NCI-H2227 (cell line): ENCODE data around the gene EPC1.
A peak's percentile ranks its signal among the peaks of the same experiment; 100 is the strongest.
"Not testable (repeated sequence)": the region's sequence is repeated elsewhere in the genome, so short reads cannot be mapped to it uniquely, and the experiment has no call there.

Experiments used
- DNase-seq: peaks from one replicate; lab custom pipeline; 2025; ENCODE audit not compliant: unreplicated experiment; lab: John Stamatoyannopoulos, UW

The EPC1 gene

GRCh38 chr10:32298075-32298812 is 48.7 kb downstream of the EPC1 start:
- DNase-seq, result no peak

DNA sequence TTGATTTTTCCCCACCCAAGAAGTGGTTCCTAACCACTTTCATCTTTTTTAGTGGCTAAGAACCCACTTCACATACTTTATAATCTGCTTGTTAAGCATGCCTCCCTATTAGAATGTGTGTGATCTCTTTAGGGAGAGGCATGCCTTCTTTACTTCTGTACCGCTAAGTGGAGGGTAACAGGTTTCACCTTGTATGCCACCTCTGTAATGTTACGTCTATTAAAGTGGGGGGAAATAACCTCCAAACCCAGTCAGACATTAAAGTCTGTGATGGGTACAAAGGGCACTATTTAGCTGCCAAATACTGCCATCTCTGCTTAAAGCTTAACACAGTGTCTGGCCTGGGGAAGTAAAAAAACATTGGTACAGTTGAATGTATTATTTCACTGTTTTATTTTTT is 51.9 kb downstream of the EPC1 start:
- DNase-seq, result no peak

DNA sequence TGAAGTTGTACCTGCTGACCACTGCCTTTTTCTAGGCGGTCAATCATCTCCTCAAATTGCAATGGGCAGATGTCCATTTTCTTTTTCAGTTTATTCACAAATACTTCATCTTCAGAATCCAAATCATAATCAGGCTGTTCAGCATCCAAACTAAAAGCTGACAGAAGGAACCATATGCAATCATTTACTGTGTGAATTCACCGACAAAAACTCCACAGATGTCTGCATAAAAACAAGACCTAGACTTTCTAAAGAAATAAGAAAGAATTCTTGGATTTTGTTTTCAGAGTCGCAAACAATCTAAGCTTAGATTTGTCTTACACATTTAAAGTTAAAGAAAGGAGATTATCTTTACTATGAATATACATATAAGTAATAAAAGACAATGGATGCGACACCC is 53.4 kb downstream of the EPC1 start:
- no peak for DNase-seq

- DNase-seq, result no peak
These were observed 67.2 kb downstream of the EPC1 start for GRCh38 chr10:32279795-32280194.

GRCh38 chr10:32273336-32273735 is 73.6 kb downstream of the EPC1 start:
- DNase-seq, result no peak

DNA sequence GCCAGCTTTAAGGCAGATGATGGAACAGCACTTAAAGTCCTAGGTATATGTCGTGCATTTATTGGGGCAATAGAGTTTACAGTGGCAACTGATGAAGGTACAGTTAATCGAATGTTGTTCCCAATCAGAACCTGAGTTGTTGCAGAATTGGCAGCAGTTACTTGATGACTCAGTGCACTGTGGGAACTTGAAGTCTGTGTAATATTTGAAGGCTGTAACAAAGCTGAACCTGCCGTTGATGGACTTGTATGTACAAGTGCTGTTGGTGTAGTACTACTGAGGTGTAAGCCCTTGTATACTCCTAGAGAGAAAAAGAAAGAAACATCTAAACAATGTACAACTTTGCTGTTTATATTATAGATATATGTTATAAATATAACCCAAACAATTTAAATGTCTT is 75.3 kb downstream of the EPC1 start:
- no peak for DNase-seq

- no peak for DNase-seq
These were observed 77.4 kb downstream of the EPC1 start for GRCh38 chr10:32269343-32270100.

GRCh38 chr10:32268788-32269187 is 78.2 kb downstream of the EPC1 start:
- DNase-seq, result no peak

- DNase-seq, result no peak
These were observed 80.0 kb downstream of the EPC1 start for GRCh38 chr10:32266979-32267378.

GRCh38 chr10:32266566-32266965 is 80.4 kb downstream of the EPC1 start:
- DNase-seq, result no peak

- no peak for DNase-seq
These were observed 81.2 kb downstream of the EPC1 start for GRCh38 chr10:32265756-32266155.

DNA sequence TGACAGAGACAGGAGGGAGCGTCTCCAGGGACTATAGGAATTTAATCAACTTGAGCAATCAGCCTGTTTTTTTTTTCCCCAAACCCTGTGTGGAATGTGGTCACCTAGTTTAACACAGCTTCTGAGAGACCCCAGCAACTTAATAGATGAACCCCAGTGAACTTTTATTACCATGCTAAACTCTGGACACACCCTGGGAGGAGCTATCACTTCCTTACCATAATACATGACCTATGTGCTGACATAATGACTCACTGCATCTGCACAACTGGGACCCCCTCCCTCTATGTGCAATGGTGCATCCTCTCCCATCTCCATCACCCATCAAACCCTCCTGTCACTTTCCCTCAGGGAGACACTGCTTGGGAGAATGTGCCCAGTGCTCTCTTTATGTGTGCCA is 83.7 kb downstream of the EPC1 start:
- DNase-seq, result no peak

DNA sequence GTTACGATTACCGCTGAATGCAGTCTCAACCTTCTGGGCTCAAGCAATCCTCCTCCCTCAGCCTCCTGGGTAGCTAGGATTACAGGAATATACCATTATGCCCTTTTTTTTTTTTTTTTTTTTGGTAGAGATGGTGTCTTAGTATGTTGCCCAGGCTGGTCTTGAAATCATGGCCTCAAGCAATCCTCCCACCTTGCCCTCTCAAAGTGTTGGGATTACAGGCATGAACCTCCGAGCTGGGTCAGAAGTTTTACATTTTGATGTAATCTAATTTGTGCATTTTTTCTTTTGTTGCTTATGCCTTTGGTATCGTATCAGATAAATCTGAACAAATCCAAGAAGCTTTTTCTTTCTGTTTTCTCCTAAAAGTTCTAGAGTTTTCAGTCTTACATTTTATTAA is 87.4 kb downstream of the EPC1 start:
- no peak for DNase-seq

DNA sequence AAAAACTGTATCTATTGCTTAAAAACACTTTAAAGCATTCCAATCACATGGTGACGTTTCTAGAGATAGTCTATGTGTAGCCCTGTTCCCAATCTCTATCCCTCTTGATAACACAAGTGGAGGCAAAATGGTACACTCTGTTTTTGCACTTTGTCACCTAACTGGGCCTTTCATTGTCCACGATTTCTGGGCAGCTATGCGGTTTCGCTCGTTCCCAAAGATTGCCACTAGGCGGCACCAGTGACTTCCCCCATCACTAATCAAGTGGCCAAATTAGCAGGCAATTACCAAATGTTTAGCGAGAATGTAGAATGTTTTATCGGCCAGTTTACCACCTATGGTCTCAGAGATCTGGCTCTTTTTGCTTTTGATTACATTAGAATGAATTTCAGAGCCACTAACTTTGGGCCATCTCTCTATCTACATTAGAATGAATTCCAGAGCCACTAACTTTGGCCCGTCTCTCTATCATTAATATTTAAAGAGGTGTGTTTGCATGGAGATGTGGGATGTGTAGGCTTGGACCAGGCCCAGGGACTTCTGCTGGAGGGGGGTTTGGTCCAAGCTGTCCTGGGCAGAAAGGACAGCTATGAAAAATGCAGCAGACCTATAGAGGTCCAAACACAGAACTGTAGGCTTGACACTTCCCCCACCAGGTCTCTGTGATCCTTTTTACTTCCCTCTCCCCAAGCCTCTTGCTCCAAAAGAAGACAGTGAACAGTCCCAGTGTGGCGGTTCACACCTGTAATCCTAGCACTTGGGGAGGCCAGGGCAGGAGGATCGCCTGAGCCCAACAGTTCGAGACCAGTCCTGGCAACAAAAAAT is 90.1 kb downstream of the EPC1 start:
- peak; percentile 1 for DNase-seq

DNA sequence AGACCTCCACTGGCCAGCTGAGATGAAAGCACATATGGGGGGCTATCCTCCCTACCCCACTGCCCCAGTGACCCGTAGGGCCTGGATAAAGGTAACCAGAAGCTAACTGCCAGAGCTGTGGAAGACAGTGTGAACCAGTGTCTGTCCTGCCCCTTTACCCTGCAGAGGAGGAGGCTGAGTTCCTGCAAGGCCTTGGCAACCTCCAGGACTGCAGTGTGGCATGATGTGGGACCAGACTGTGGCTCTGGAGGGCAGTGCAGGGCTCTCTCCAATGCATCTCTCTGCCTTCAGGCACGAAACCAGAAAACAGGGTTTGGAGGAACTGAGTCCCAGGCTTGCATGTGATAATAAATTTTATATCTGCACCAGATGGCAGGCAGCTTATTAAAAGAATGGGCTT is 93.1 kb downstream of the EPC1 start:
- DNase-seq, result no peak

DNA sequence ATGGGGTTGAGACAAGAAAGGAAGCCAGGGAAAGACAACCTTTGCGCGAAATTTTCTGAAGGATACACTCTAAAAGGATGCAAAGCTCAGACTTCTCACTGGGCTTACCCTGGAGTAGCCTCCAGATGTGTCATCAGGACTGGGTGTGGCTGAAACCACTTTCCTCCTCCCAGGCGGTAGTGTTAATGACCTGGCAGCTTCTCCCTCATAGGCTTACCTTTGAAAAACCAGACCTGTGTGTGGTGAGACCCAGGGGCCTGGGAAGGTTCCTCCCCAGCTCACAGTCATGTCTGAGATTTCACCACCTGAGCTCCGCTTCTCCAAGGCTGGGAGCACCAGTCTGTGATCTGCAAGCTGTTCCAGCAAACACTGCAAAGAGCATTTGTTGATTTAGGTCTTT is 93.7 kb downstream of the EPC1 start:
- no peak for DNase-seq

DNA sequence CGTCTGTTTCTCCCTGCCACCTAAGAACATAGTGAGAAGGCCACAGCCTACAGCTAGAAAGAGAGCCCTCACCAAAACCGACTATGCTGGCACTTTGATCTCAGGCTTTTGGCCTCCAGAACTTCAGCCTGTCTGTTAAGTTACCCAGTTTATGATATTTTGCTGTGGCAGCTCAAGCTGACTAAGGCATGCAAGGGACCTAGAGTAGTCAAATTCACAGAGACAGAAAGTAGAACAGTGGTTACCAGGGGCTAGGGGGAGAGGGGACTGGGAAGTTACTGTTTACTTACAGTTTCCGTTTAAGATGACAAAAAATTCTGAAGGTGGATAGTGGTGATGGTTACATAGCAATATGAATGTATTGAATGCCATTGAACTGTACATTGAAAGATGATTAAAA is 96.5 kb downstream of the EPC1 start:
- DNase-seq, result not testable (repeated sequence)

DNA sequence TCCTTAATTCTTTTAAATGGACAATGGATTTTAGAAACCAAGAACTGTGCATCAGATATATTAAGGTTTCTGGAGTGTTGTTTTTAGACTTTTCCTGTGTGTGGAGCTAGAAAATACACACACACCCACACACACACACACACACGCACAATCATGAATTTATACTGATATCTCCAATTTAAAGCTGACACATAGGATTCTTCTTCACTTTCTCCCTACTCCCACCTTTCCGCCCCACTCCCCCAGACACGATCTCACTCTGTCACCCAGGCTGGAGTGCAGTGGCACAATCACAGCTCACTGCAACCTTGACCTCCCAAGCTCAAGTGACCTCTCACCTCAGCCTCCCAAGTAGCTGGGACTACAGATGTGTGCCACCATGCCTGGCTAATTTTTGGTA is 100.3 kb downstream of the EPC1 start:
- no peak for DNase-seq

DNA sequence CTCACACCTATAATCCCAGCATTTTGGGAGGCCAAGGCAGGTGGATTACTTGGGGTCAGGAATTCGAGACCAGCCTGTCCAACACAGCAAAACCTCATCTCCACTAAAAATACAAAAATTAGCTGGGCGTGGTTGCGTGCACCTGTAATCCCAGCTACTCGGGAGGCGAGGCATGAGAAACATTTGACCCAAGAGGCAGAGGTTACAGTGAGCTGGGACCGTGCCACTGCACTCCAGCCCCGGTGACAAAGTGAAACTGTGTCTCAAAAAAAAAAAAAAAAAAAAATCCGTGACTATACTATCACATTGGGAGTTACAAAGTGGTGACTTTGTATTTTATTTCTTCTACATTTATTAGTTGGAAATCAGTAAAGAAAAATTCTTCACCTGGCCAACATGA is 101.2 kb downstream of the EPC1 start:
- DNase-seq, result no peak

- no peak for DNase-seq
These were observed 102.3 kb downstream of the EPC1 start for GRCh38 chr10:32244421-32245207.

DNA sequence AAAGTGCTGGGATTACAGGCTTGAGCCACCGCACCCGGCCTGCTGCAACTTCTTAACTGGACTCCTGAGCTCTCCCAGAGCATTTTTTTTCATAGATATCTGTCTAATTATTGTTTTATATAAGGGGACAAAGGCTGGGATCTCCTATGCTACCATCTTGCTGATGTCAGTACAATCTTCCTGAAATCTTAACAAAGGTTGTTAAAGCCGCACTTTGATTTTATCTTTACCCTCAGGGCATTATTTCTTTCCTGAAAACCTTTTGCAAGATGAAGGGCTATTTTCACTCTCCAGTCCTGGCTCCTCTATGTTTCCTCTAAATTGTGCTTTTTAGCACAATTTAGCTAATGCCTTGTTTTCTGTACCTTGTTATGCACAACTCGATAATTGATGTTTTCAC is 102.9 kb downstream of the EPC1 start:
- DNase-seq, result no peak
